Neural progenitor cell (in vitro differentiated cells): Measurements from ENCODE around the gene TMEM25. TPM values are rescaled to one million over a fixed set of nuclear protein-coding genes. Genes with fewer than 3 reads are reported as not detected.

Source experiments
- DNase-seq: peaks from one replicate; pipeline ENCODE4 v3.0.0-alpha.2; 2016; ENCODE audit warnings: low spot score
- H2AFZ ChIP-seq: fragments of 200-600 bp; sonication (generic); replicated peaks from 2 replicates; pipeline ENCODE4 v1.6.1; 2016; ENCODE audit warnings: antibody characterized with exemption
- H3F3A ChIP-seq: fragments of 200-600 bp; sonication (generic); 2 replicates; pipeline ENCODE4 v1.6.1; 2016; ENCODE audit warnings: antibody characterized with exemption, low read depth
- H3K27ac ChIP-seq: fragments of 200-600 bp; sonication (generic); 2 replicates; pipeline ENCODE4 v1.5.1; 2016; ENCODE audit warnings: mild to moderate bottlenecking
- H3K27me3 ChIP-seq: fragments of 200-600 bp; sonication (generic); 2 replicates; pipeline ENCODE4 v1.6.1; 2016; ENCODE audit warnings: mild to moderate bottlenecking, moderate library complexity
- H3K36me3 ChIP-seq: fragments of 200-600 bp; sonication (generic); 2 replicates; pipeline ENCODE4 v1.5.1; 2016
- H3K4me1 ChIP-seq: fragments of 200-600 bp; sonication (generic); 2 replicates; pipeline ENCODE4 v1.6.1; 2016; ENCODE audit warnings: mixed run types
- H3K4me2 ChIP-seq: fragments of 200-600 bp; sonication (generic); 2 replicates; pipeline ENCODE4 v1.6.1; 2016
- H3K4me3 ChIP-seq: fragments of 200-600 bp; sonication (generic); 2 replicates; pipeline ENCODE4 v1.5.1; 2016
- H3K79me2 ChIP-seq: fragments of 200-600 bp; sonication (generic); 2 replicates; pipeline ENCODE4 v1.6.1; 2016; ENCODE audit warnings: low read depth
- H3K9ac ChIP-seq: fragments of 200-600 bp; sonication (generic); 2 replicates; pipeline ENCODE4 v1.6.1; 2016
- H3K9me3 ChIP-seq: fragments of 200-600 bp; sonication (generic); 2 replicates; pipeline ENCODE4 v1.5.1; 2016; ENCODE audit warnings: low read depth
- H4K20me1 ChIP-seq: fragments of 200-600 bp; sonication (generic); 2 replicates; pipeline ENCODE4 v1.6.1; 2016; ENCODE audit warnings: low read depth
- H3K27ac Mint-ChIP-seq: 3 replicates; pipeline ENCODE4 v1.8.0; 2021; ENCODE audit warnings: mixed read lengths
- H3K27me3 Mint-ChIP-seq: 2 replicates; pipeline ENCODE4 v1.8.0; 2022; ENCODE audit warnings: low read depth, mild to moderate bottlenecking, inconsistent platforms, moderate library complexity, mixed read lengths; ENCODE audit not compliant: insufficient read depth
- H3K36me3 Mint-ChIP-seq: 3 replicates; pipeline ENCODE4 v1.8.0; 2021; ENCODE audit warnings: mixed read lengths
- H3K4me1 Mint-ChIP-seq: 3 replicates; pipeline ENCODE4 v1.8.0; 2021; ENCODE audit warnings: mixed read lengths
- H3K4me3 Mint-ChIP-seq: 3 replicates; pipeline ENCODE4 v1.8.0; 2021; ENCODE audit warnings: mild to moderate bottlenecking, moderate library complexity, mixed read lengths
- H3K9me3 Mint-ChIP-seq: 3 replicates; pipeline ENCODE4 v1.8.0; 2020; ENCODE audit warnings: mixed read lengths
- CTCF ChIP-seq: fragments of 200-600 bp; sonication (generic); IDR thresholded peaks from 2 replicates; pipeline ENCODE4 v1.5.1; 2017; ENCODE audit warnings: antibody characterized with exemption, mild to moderate bottlenecking
- EZH2 ChIP-seq: fragments of 200-600 bp; sonication (generic); IDR thresholded peaks from 2 replicates; pipeline ENCODE4 v1.6.1; 2017; ENCODE audit warnings: antibody characterized with exemption, mild to moderate bottlenecking, moderate library complexity
- EZH2phosphoT487 ChIP-seq: fragments of 200-600 bp; sonication (generic); IDR thresholded peaks from 2 replicates; pipeline ENCODE4 v1.6.1; 2017; ENCODE audit warnings: antibody characterized with exemption
- total RNA-seq: library from RNA; depleted of rRNA; stranded (reverse); fragments of >200 nt; gene quantifications from 2 replicates; pipeline ENCODE4 v1.2.3, GENCODE V29; 2015; ENCODE audit warnings: low replicate concordance

Gene TMEM25
- total RNA-seq, 1 donor from 2014 or later, result 29.0 TPM

DNA sequence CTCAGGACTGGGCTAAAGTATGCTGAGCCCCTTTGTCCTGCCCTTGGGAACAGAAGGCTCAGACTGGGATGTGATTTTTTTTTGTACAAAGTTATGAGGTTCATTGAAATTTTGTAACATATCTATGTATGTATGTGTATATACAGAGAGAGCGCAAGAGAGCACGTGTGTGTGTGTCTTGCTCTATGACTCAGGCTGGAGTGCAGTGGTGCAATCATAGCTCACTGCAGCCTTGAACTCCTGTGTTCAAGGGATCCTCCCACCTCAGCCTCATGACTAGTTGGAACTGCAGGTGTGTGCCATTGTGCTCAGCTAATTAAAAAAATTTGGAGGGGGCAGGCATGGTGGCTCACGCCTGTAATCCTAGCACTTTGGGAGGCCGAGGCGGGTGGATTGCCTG is 5.7 kb downstream of the TMEM25 start:
- Histone ChIP-seq H3K36me3 (no peaks in the 10 kb centered on the region), H3K27me3 (no peaks in the 10 kb centered on the region), H3K4me1 (peaks cover 5% of the 10 kb centered on the region), H3F3A (peaks cover 2% of the 10 kb centered on the region), H3K79me2 (peaks cover 1% of the 10 kb centered on the region), H3K9ac (no peak overlapping the region), H4K20me1 (no peaks in the 10 kb centered on the region), H3K4me3 (no peak overlapping the region), H3K4me2 (no peak overlapping the region), H3K27ac (no peak overlapping the region), H2AFZ (no peak overlapping the region), H3K9me3 (no peaks in the 10 kb centered on the region)
- Mint-ChIP-seq H3K4me1 (peaks cover 7% of the 10 kb centered on the region), H3K9me3 (no peaks in the 10 kb centered on the region), H3K36me3 (peaks cover 18% of the 10 kb centered on the region), H3K4me3 (no peak overlapping the region), H3K27ac (no peak overlapping the region), H3K27me3 (no peaks in the 10 kb centered on the region)
- DNase-seq, result no peak
- no peak for TF ChIP-seq EZH2phosphoT487
- no peak for TF ChIP-seq CTCF
- TF ChIP-seq EZH2, result no peak

DNA sequence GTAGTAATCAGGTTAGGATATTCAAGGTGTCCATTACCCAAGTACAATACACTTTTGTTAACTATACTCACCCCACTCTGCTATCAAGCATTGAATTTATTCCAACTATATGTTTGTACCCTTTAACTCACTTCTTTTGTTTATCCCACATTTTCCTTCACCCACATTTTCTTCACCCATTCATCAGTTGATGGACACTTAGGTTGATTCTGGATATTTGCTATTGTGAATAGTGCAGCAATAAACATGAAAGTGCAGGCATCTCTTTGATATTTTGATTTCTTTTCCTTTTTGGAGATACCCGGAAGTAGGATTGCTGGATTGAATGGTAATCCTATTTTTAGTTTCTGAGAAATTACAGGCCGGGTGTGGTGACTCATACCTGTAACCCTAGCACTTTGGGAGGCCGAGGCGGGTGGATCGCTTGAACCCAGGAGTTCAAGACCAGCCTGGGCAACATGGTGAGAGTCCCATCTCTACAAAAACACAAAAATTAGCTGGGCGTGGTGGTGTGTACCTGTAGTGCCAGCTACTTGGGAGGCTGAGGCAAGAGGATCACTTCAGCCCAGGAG is 6.5 kb downstream of the TMEM25 start:
- no peaks in the 10 kb centered on the region for H3K9me3 Mint-ChIP-seq
- no peaks in the 10 kb centered on the region for H3K36me3 ChIP-seq
- H3K27me3 ChIP-seq, result no peaks in the 10 kb centered on the region
- H3K4me1 ChIP-seq, result no peaks in the 10 kb centered on the region
- H2AFZ ChIP-seq, result no peak overlapping the region
- DNase-seq, result no peak
- no peak overlapping the region for H3K4me3 Mint-ChIP-seq
- H3K27me3 Mint-ChIP-seq, result no peaks in the 10 kb centered on the region
- no peak overlapping the region for H3K4me3 ChIP-seq
- no peaks in the 10 kb centered on the region for H3K9me3 ChIP-seq
- H3K27ac ChIP-seq, result no peak overlapping the region
- TF ChIP-seq EZH2phosphoT487 (no peak), EZH2 (no peak), CTCF (no peak)
- no peaks in the 10 kb centered on the region for H4K20me1 ChIP-seq
- H3K36me3 Mint-ChIP-seq, result peaks cover 21% of the 10 kb centered on the region
- no peak overlapping the region for H3K9ac ChIP-seq
- H3K79me2 ChIP-seq, result no peaks in the 10 kb centered on the region
- no peaks in the 10 kb centered on the region for H3F3A ChIP-seq
- H3K4me2 ChIP-seq, result no peak overlapping the region
- H3K27ac Mint-ChIP-seq, result no peak overlapping the region
- H3K4me1 Mint-ChIP-seq, result peaks cover under 1% of the 10 kb centered on the region

DNA sequence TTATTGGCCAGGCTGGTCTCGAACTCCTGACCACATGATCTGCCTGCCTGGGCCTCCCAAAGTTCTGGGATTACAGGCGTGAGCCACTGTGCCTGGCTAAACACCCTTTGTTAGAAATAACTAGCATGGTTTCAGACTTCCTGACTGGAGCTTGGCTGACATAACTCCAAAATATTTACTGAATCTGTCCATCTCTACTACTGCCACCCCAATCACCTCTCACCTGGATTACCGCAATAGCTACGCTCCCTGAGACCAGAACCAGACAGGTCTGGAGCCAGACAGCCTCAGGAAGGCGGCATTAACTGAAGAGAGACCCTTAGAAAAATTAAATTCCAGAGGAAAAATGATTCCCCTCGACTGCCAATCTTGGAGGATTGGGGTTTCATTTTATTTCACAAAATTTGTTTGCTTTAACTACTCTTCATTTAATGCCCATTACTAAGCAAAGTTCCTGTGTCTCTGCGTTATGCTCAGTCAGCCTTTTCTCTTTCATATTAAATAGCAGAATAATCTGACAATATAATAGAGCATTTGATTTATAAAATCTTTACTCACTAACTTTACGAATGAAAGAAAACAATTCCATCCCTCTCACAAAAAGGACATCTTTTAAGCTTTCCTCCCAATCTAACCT is 13.1 kb downstream of the TMEM25 start:
- DNase-seq, result no peak
- Histone ChIP-seq H3K4me1 (no peaks in the 10 kb centered on the region), H3K4me2 (no peak overlapping the region), H3K27me3 (no peaks in the 10 kb centered on the region), H3K4me3 (no peak overlapping the region), H3K9me3 (no peaks in the 10 kb centered on the region), H3K27ac (no peak overlapping the region), H3K9ac (no peak overlapping the region), H3K36me3 (no peaks in the 10 kb centered on the region), H2AFZ (no peak overlapping the region), H3F3A (no peaks in the 10 kb centered on the region), H3K79me2 (no peaks in the 10 kb centered on the region), H4K20me1 (no peaks in the 10 kb centered on the region)
- Mint-ChIP-seq H3K27me3 (no peaks in the 10 kb centered on the region), H3K9me3 (no peaks in the 10 kb centered on the region), H3K36me3 (peaks cover 21% of the 10 kb centered on the region), H3K27ac (no peak overlapping the region), H3K4me1 (no peaks in the 10 kb centered on the region), H3K4me3 (no peak overlapping the region)
- no peak for TF ChIP-seq EZH2
- no peak for TF ChIP-seq EZH2phosphoT487
- no peak for TF ChIP-seq CTCF
